ENCODE measurements around the gene CHAF1A.

The CHAF1A gene

GRCh38 chr19:4385291-4386040 lies 17.0 kb upstream of the CHAF1A start:
- no peak for FAIRE-seq

GRCh38 chr19:4386041-4386782 lies 16.2 kb upstream of the CHAF1A start:
- FAIRE-seq = no peak

GRCh38 chr19:4388337-4389063 lies 13.9 kb upstream of the CHAF1A start:
- no peak for FAIRE-seq

- no peak for FAIRE-seq
These were observed 13.4 kb upstream of the CHAF1A start for GRCh38 chr19:4389064-4389375.

- FAIRE-seq = no peak
These were observed 12.9 kb upstream of the CHAF1A start for GRCh38 chr19:4389511-4390016.

- FAIRE-seq = no peak
These were observed 12.3 kb upstream of the CHAF1A start for GRCh38 chr19:4390017-4390566.

GRCh38 chr19:4390567-4391305 lies 11.7 kb upstream of the CHAF1A start:
- no peak for FAIRE-seq

GRCh38 chr19:4391306-4391693 lies 11.1 kb upstream of the CHAF1A start:
- no peak for FAIRE-seq

GRCh38 chr19:4391701-4392483 lies 10.5 kb upstream of the CHAF1A start:
- no peak for FAIRE-seq

GRCh38 chr19:4393947-4394590 lies 8.4 kb upstream of the CHAF1A start:
- no peak for FAIRE-seq

GRCh38 chr19:4396949-4397783 lies 5.3 kb upstream of the CHAF1A start:
- no peak for FAIRE-seq

- no peak for FAIRE-seq
These were observed 2.7 kb upstream of the CHAF1A start for GRCh38 chr19:4399812-4400134.

GRCh38 chr19:4400135-4400936 lies 2.1 kb upstream of the CHAF1A start, which contains the start of gene SH3GL1:
SH3GL1 (minus strand) TSS chr19:4400547; CDS start chr19:4400368, 179 bp downstream.
- no peak for FAIRE-seq

GRCh38 chr19:4401769-4402170 lies 670 bp upstream of the CHAF1A start:
- peak; percentile 62 for FAIRE-seq

GRCh38 chr19:4403005-4403761 lies 743 bp downstream of the CHAF1A start:
- FAIRE-seq = no peak

GRCh38 chr19:4405977-4406376 lies 3.5 kb downstream of the CHAF1A start:
- FAIRE-seq = no peak

- FAIRE-seq = no peak
These were observed 4.2 kb downstream of the CHAF1A start for GRCh38 chr19:4406626-4407025.

- no peak for FAIRE-seq
These were observed 6.9 kb downstream of the CHAF1A start for GRCh38 chr19:4409123-4409933.

All from islet of Langerhans (tissue), 1 donor.